NK-92 (cell line): ENCODE data around the gene NET1.
"Not testable (repeated sequence)": the region's sequence is repeated elsewhere in the genome, so short reads cannot be mapped to it uniquely, and the experiment has no call there.

Experiments used
- DNase-seq: peaks from one replicate; lab custom pipeline; 2025; ENCODE audit not compliant: unreplicated experiment; lab: John Stamatoyannopoulos, UW

NET1 gene

DNA sequence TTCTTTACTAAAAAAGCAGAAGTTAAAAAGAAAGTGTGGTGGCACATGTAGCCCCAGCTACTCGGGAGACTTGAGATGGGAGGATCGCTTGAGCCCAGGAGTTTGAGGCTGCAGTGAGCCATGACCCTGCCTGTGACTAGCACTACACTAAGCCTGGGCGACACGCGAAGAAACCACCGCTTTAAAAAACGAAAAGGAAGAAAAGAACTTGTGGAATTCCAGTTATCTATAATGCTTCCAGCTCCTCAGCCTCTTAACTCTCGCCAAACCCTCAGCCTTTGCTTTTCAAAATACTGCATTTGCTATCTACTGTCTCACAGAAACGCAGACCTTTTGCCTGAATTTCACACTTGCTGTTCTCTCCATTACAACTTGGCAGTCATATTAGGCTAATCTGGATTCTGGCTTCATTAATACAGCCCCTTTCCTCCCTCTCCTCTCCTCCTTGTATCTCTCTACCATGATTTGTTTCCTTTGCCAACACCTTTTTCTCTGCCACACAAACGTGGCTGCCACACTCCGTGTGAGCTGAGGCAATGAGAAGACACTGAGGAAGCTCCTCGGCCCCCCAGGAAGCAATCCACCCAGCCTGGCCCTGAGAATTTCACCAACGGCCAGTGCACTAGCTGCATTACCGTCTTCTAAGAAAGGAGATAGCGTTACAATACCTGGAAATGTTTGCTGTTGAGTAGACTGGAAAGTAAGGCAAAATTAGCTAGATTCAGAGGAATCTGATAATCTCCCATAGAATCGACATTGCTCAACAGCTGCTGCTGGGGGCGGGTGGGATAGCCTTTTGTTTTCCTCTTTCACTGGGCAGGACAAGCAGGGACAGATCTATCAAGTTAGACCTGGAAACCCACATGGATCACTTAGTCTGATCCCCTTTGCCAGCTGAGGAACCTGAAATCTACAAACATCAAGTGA lies 49.8 kb downstream of the NET1 start:
- no peak for DNase-seq

DNA sequence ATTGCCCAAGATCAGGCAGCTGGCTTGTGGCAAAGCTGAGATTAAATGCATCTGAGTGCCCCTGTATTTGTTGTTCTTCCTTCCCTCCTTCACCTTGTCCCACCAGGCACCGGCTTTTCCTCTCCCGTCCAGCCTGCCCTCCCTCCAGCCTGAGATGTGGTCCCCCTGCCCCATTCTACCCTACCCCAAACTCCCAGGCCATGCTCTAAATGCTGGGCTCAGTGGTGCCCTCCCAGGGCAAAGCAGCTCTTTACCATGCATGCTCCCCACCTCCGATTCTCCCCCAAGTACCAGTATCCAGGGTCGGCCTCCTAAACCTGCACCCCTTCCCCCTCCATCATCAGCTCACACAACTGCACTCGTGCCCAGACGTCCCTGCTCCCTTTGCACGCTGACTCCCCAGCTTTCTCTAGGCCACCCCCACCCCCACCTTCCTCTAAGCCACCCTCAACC lies 50.5 kb downstream of the NET1 start:
- DNase-seq: no peak

DNA sequence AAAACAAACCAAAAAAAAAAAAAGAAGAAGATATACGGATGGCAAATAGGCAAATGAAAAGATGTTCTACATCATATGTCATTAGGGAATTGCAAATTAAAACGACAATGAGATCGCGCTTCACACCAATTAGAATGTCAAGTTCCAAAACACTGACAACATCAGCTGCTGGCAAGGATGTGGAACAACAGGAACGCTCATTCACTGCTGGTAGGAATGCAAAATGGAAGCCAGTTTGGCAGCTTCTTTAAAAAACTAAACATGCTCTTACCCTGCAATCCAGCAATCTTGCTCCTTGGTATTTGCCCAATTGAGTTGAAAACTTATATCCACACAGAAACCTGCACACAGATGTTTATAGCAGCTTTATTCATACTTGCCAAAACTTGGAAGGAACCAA lies 52.2 kb downstream of the NET1 start:
- DNase-seq: no peak

- no peak for DNase-seq
Measured at GRCh38 chr10:5465976-5466450, 53.7 kb downstream of the NET1 start.

GRCh38 chr10:5466451-5467206 lies 54.3 kb downstream of the NET1 start:
- DNase-seq: no peak

GRCh38 chr10:5467207-5467535 lies 54.8 kb downstream of the NET1 start:
- DNase-seq: no peak

DNA sequence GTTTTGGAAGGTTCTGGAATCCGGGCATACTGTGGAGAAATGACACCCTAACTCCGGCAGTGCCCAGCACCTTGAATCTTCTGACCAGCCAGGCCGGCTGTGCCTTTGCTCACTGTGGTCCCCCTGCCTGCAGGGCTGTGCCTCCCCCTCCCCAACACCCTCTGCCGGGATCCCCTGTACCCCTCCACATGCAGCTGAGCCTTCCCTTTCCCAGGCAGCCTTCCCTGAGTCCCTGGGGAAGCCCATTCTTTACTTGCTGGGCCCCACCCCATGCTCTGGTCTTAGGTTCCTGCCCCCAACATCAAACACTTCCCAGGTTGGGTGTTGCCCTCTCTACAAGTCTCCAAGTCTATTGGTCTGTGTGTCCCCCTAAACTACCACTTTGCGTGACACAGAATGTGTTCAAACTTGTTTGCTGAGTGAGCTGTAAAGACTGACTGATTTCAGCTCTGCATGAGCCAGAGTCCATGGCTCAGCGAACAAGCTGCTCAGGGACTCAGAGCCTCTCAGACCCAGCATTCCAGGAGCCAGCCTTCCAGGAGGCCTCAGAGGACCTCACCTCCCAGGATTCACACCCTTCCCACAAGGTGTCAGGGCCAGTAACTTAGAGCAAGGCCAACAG lies 55.4 kb downstream of the NET1 start:
- DNase-seq: no peak

- no peak for DNase-seq
Measured at GRCh38 chr10:5468262-5469106, 56.1 kb downstream of the NET1 start.

DNA sequence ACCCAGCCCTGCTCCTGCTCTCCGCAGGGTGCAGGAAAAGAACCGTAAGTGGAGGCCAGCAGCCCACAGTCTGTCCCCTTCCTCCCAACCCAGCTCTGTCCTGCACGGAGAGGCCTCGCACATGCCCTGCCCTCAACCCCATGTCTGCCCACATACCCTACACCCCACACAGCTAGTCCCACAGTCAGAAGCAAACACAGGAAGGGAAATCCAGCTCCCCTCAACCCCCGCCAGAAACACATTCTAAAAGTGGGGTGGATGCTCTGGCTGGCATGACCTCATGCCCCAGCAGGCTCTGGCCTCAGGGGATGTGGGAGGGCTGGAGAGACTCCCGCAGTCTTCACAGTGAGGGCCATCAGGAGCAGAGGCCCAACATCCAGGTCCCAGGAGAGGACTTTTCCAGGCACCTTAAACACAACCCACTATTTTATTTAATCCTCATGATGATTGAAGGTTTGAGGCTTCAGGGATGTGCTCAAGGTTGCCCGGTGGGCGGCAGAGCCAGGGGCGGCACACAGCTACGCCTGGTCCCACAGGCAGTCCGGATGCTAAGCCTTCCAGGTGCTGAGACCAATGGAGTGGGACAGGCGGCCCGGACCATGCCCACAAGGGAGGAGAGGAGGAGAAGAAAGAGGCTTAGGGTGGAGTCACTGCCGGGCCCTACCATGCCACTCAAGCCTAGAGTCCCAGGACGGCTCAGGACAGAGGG lies 57.1 kb downstream of the NET1 start:
- no peak for DNase-seq

GRCh38 chr10:5470062-5470751 lies 57.9 kb downstream of the NET1 start:
- DNase-seq: no peak

GRCh38 chr10:5474642-5475041 lies 62.3 kb downstream of the NET1 start:
- not testable (repeated sequence) for DNase-seq

DNA sequence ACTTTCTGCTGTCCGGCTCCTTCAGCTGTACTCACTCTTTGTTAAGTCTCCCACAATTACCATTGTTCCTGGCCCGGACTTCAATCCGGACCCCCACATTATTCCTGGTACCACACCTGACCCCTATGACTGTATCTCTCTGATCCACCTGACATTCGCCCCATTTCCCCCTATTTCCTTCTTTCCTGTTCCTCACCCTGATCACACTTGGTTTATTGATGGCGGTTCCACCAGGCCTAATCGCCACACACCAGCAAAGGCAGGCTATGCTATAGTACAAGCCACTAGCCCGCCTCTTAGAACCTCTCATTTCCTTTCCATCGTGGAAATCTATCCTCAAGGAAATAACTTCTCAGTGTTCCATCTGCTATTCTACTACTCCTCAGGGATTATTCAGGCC lies 62.7 kb downstream of the NET1 start:
- not testable (repeated sequence) for DNase-seq

DNA sequence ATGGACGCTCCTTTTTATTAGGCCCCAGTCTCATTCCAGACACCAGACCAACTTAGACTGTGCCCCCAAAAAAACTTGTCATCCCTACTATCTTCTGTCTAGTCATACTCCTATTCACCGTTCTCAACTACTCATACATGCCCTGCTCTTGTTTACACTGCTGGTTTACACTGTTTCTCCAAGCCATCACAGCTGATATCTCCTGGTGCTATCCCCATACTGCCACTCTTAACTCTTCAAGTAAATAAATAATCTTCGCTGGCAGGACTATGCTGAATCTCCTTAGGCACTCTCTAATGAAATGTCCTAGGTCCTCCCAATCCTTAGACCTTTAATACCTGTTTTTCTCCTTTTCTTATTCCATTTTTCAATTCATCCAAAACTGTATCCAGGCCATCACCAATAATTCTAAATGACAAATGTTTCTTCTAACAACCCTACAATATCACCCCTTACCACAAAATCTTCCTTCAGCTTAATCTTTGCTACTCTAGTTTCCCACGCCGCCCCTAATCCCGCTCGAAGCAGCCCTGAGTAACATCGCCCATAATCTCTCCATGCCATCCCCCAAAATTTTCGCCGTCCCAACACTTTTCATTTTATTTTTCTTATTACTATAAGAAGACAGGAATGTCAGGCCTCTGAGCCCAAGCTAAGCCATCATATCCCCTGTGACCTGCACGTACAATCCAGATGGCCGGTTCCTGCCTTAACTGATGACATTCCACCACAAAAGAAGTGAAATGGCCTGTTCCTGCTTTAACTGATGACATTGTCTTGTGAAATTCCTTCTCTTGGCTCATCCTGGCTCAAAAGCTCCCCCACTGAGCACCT lies 63.8 kb downstream of the NET1 start:
- DNase-seq: not testable (repeated sequence)

DNA sequence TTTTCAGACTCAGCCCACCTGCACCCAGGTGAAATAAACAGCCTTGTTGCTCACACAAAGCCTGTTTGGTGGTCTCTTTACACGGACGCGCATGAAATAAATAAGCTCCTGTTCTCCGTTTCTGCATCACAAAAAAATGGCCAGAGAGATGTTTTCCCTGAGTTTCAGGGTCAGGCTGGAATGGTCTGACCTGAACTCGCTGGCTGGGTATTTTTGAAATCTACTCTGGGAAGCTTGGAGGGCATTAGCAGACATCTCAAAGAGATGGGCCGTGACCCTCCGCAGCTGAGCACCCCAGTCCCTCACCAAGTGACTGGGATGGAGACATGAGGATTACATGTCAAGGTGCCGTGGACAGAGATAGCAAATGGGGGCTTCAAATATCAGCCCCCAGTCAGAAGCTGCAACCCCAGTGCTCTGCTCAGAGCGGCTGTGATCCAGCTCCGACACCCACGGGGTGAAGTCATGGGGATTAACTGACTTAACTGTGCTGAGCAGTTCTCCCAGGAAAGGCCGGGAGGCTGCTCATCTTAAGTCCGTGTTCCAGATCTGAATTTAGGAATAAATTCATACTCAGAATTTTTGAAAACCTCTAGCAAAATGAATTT lies 64.7 kb downstream of the NET1 start:
- no peak for DNase-seq

- DNase-seq: no peak
Measured at GRCh38 chr10:5477948-5478693, 65.8 kb downstream of the NET1 start.

GRCh38 chr10:5478694-5479305 lies 66.4 kb downstream of the NET1 start:
- no peak for DNase-seq
